T-helper 9 cell (primary cell): ENCODE measurements around the gene ZNF697.
"Not testable (repeated sequence)": the region's sequence is repeated elsewhere in the genome, so short reads cannot be mapped to it uniquely, and the experiment has no call there.

Source experiments
- DNase-seq: peaks from one replicate; pipeline ENCODE4 v3.0.0-alpha.2; 2020
- total RNA-seq, 2 donors: gene quantifications; one replicate each; lab custom pipeline; 2026; lab: John Stamatoyannopoulos, UW

Gene ZNF697
- total RNA-seq, result 0 reads per million in 2 donors

DNA sequence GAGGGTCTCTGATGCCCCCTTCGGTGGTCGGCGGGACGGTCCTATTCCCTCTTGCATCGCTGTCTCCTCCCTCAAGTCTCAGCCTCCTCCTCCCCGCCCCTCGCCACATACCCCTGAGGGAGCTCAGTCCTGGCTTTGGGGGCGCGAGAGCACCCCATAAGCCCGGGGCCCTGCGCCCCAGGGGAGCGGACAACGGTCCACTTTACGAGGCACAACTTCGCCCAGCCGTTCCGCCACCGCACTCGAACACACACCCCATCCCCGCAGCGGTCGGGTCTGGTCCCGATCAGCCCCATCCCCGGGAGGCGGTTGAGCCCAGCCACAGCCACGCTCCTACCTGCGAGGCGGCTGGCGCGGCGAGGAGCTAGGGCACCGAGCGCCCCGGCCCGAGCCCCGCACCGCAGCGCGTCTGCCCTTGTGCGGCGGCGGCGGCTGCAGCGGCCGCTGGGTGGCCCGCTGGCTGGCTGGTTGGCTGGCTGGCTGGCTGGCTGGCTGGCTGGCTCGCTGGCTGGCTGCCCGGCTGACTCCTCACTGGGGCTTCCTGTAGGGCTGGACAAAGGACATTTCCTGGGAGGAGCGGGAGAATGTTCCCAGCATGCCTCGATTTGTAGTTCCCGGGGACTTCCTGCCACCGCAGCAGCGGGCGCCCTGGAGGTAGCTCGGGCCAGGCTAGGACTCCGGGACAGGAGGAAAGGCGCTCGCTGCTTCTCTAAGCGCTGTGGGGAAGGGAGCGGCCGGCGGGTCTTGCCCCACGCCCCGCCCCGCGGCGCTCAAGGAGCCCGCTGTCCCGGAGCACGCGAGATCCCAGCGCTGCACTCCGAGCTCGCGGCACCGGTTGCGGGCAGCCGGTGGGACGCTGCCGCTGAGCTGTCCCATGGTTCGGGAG is at the start of gene ZNF697:
ZNF697 (minus strand) TSS at position 533 of the 886 bp plus-strand sequence. CDS start 22,166 bp downstream, outside the sequence.
- no peak for DNase-seq

DNA sequence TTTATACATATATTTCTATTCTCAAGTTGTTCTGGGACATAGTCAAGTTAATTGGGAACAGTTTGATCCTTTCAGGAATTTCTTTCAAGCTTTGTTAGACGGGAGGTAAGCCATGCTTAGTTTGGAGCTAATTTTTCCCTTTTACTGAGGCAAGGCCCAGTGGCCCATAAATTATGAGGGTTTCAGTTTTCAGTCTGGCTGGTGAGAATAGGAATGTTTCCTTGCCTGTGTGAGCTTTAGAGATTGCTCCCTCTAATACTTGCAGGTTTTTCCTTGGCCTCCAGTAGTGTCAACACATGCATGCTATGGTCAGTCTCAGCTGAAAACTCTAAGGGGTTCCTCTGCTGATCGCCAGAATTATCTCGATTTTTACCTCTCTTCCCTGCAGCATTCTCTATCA is 49.5 kb upstream of the ZNF697 start:
- no peak for DNase-seq

DNA sequence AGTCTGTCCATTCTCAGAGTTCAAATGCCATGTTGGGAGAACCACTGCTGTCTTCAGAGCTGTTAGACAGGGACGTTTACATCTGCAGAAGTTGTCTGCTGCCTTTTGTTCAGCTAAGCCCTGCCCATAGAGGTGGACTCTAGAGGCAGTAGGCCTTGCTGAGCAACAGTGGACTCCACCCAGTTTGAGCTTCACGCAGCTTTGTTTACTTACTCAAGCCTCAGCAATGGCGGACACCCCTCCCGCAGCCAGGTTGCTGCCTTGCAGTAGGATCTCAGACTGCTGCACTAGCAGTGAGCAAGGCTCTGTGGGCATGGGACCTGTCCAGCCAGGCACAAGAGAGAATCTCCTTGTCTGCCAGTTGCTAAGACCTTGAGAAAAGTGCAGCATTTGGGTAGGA is 48.8 kb upstream of the ZNF697 start:
- DNase-seq, result not testable (repeated sequence)

DNA sequence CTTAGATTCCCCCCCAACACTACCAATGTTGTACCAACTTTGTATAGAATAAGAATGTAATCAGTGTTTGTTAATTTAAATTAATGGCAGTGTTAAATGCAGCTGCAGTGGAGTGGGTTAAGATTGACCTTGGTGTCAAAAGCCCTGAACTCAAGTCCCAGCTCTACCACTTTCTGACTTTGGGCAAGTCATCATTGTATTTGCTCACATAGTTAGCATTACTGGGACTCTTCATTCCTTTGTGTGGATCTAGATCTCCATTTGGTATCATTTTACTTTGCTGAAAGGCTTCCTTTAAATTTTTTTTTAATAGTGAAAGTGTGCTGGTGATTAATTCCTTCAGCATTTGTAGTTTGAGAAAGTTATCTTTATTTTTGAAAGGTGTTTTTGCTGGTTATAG is 41.4 kb upstream of the ZNF697 start:
- no peak for DNase-seq

DNA sequence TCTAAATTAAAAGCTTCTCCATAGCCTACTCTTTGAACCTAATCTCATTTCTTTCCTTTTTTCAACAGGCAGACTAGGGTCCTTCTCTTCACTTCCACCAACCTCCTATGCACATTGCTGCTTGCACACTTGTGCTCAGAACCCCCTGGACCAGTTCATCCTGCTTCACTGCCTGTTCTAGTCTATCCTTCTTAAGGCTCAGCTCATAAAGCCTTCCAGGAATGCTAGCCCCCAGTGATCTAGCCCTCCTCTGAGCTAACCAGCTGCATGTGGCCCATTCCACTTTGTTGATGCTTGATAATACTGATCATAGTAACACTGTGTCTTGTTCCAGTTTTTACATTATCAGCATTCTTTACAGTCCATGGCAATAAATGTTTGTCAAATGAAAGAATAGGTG is 40.7 kb upstream of the ZNF697 start:
- no peak for DNase-seq

DNA sequence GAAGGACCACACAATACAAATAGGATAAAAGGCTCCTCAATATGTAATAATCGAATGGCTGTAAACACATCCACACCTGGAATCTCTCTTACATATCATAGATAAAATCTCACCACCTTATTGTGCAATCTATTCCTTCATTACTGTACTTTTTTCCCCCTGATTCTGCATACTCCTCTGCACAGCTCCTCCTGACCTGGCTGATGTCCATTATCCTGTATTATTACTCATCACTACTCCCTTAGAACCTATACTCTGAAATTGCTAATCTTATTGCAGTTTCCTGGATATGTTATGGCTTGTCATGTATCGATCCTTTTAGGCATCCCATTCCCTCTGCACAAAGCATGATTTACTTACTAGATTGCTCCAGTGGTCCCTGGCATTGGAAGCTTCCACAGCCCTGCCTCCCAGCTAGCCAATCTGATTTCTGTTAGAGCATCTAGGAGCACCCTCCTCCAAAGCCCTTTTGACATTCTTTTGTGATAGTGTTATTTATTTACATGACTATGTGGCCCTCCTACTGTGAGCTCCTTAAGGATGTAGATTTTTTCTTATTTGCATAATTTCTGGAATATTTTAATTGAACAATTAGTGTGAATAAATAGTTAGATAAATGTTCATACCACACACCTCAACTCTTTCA is 39.5 kb upstream of the ZNF697 start:
- DNase-seq, result no peak

DNA sequence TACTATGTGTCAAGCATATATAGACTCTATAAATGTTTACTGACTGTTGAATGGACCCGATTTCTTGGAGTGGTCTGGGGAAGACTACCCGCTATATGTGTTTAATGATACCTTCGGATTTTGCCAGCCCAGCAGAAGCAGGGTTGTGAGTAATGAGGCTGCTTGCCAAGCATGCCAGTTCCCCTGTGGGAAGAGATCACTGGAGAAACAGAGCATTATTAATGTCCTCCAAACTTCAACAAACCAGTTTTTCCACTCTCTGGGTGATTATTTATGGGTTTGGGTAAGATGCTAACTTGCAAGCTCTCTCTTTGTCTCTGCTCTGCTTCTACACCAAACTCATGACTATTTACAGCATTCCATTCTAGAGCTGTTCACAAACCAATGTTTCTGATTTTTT is 38.6 kb upstream of the ZNF697 start:
- no peak for DNase-seq

DNA sequence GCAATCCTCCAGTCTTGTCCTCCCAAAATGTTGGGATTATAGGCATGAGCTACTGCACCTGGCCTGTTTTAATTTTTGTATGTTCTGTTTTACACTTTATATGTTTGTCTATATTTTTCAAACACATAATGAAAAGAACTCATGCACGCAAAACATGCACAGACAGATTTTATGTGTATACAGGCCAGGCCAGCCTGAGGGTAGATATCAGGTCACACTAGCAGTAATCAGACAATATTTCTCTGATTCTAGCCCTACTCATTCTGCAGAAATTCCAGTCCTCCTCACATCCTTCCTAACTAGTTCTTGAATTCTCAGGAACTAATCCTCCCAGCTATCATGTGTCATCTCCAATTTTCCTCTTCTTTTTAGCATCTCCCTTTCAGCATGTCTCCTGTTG is 35.8 kb upstream of the ZNF697 start:
- DNase-seq, result no peak

DNA sequence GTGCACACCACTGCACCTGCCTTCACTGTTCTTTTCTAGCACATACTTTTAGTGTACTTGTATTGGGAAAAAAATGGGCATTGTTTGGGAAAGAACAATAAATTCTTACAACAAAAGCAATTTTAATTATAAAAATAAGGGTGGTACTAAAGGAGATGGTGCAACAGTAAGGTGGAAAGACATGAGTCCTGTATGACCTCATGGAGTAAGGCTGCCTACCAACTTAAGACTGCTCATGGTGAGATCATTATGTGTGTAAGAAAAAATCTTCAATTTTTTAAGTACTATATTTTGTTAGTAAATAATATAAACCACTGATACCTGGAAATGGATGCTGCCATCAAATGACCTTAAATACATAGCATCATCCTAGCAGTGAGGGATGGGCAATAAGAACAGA is 34.1 kb upstream of the ZNF697 start:
- DNase-seq, result no peak

DNA sequence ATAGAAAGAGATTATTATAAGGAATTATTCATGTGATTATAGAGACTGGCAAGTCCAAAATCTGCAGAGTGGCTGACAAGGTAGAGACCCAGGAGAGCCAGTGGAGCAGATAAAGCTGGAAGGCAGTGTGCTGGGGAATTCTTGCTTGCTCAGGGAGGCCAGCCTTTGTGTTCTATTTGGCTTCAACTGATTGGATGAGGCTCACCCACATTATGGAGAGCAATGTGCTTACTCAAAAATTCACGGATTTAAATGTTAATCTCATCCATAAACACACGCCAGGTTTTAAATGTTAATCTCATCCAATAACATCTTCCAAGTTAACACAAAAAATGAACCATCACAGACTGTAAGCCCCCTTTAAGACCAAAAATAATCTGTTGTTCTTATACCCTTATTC is 33.5 kb upstream of the ZNF697 start:
- DNase-seq, result no peak

DNA sequence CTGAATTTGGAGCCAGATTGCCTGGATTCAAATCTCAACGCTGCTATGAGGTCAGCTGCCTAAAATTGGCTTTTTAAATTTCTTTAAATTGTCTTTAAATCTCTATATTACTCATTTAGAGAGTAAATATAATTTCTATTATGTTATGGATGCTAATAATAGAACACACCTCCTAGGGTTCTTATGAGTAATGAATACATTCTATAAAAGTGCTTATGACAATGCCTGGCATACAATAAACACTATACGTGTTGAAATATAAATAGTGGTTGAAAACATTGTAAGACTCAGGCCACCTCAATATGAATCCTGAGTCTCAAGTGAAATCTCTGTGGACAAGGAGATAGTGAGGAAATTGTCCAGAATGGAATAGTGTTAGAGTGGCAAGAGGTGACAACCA is 32.7 kb upstream of the ZNF697 start:
- no peak for DNase-seq

DNA sequence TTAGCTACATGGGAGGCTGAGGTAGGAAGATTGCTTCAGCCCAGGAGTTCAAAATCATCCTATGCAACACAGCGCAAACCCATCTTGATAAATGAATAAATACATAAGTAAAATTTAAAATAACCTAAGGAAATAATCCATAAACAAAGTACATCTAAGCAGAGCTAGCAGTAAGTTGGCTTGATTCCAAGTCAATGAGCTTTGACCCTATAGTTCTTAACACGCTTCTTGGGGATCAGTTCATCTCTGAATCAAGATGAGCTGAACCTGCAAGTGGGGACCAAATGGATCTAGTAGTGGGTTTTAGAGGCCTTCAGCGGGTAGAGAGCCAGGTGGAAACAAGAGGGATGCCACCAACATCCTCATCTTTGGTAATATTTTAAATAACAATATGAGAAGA is 32.1 kb upstream of the ZNF697 start:
- DNase-seq, result no peak

DNA sequence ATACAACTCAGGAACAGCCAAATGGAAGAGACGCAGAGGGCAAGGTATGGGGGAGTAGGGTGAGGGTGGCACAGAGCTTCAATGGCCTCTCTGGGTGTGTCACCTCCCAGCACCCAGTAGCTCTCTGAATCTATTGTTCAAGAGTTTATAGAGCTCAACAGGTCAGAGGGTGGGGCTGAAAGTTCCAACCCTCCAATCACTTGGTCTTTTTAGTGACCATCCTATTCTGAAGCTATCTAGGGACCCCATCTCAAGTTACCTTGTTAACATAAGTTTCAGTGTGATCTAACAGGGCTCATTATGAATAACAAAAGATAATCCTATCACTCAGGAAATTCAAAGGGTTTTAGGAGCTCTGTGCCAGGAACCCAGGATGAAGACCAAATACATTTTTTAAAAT is 31.2 kb upstream of the ZNF697 start:
- DNase-seq, result no peak

DNA sequence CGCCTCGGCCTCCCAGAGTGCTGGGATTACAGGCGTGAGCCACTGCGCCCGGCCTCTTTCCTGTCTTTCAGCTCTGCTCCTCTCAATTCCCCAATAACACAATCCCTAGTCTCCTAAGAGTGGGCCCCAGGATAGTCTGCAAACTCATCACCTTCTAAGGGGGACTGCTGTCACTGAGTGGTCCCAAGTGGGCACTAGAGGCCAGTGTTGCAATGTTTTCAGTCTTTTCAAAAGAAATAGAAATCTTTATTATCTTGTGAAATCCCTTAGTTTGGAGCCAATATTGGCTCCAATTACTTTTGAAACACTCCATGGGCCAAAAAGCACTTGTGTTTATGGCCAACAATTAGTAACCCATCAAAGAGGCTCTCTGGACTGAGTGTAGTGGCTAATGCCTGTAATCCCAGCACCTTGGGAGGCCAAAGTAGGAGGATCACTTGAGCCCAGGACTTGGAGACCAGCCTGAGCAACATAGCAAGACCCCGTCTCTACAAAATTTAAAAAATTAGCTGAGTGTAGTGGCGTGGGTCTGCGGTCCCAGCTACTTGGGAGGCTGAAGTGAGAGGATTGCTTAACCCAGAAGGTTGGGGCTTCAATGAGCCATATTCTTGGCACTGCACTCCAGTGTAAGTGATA is 28.6 kb upstream of the ZNF697 start:
- DNase-seq, result no peak

DNA sequence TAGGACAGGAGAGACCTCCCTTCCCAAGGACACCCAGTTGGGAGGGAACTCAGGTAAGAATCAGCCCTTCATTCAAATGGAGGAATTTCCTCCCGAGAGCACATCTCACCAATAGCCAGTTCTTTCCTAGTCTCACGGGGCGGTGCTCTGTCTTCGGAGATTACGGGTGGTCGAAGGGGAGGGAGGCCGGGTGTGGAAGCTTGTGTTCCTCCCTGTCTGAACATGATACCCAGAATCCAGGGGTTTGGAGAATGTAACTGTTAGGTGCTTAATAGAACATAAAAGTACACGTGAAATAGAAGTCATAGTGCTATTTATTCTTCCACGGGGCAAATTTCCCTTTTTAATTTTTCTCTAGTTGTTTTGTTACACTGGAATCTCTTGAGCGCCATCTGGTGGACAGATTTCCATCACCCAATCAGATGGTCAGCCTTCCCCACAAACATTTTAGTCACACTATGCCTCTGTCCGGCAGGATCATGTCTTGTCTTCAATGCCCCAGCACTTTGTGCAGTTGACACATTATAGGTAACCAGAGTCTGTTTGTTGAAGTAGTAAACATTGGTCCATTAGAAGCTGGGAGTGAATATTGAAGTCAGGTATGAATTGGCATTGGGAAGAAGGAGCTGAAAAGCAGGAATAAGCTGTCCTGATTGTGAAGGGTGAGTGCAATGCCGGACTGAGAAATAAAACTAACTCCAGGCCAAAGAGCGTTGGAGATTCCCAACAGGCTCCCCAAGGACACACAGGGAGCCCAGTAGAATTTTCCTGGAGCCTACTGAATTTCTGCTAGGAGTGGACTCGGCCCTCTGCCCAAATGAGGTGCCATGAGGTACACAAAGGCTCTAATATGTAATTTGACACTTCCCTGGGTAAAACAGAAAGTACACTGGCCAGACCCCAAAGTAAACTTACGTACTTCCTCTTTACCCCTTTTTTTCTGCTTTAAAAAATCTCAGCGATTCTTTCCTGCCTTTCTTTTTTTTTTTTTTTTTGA is 27.6 kb upstream of the ZNF697 start:
- peak; percentile 42 for DNase-seq

DNA sequence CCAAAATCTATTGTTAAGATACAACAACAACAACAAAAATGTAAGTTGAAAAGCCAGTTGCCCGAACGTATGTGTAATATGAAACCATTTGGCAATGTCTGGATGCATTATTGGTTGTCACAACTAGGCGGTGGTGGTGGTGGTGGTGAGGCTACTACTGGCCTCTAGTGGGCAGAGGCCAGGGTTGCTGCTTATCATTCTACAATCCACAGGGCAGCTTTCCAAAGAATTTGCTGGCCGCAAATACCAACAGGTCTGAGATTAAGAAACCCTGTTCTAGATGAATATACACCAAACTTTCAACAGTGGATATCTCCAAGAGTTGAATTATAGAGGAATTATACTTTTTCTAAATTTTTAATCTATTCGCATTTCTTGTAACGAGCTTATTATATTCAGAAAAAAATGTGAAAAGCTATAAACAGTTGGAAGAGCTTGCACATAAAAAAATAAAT is 26.8 kb upstream of the ZNF697 start:
- no peak for DNase-seq

DNA sequence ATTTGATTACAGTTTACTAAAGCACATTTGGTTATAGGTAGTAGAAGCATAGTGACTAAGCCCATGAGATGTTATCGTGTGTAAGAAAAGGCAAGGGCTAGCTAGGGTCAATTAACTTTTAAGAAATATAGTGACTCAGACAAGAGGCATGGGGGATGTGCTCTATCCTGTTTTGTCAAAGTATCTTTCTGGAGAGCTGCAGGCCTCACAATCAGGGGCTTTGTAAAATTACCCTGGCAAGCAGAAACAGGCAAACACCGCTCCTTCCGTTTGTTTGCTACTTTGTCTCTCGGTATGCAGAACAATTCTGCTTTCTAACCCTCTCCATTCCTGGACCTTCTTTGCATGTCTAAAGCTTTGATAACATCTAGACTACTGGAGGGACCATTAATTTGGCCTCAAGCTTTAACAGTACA is 26.1 kb upstream of the ZNF697 start:
- DNase-seq, result no peak

DNA sequence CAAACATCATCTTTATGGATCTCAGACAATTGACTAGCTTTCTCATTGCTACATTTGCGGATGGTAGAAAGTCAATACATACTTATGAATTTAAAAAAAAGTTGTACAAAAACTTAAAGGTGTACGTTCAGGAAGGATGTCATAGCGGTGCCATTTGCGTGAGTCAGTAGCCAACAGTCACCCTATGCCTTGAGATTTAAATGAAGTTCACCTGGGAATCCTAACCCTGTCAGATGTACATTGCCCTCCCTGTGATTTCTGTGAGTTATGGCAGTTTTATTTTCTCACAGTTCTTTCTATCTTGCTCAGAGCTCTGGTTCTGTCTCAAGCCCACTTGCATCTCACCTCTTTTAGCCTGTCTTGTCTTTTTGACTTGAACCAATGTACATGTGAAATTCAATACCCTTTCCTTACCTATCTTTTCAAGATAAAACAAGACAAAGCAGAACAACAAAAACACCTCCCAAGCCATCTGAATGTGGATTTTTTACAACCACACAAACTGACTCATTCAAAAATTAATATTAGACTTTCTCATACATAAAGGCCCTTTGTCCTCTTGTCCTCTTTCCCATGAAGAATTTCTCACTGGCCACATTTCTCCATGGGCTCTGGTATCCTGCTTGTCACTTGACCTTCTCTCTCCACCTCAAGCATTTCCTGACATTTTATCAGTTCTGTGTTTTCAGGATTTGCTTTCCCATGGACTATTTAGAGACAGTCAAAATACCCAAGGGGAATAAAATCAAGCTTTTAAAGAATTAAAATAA is 25.3 kb upstream of the ZNF697 start:
- no peak for DNase-seq

DNA sequence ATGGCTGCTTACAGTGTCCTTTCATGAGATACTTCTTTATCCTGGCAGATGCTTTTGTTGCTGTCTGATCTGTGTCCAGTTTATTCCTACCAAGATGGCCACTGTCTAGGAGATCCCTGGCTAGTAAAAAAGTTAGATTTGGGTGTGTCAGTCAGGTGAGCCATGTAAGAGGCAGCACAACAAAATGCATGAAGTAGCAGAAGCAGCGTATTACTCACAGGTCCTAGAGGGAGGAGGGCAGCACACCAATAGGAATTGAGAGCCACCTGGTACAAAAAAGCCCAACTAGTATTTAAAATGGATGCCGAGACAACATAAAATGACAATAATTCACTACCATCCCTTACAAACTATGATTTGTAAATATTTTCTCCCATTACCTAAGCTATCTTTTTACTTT is 22.8 kb upstream of the ZNF697 start:
- DNase-seq, result no peak

DNA sequence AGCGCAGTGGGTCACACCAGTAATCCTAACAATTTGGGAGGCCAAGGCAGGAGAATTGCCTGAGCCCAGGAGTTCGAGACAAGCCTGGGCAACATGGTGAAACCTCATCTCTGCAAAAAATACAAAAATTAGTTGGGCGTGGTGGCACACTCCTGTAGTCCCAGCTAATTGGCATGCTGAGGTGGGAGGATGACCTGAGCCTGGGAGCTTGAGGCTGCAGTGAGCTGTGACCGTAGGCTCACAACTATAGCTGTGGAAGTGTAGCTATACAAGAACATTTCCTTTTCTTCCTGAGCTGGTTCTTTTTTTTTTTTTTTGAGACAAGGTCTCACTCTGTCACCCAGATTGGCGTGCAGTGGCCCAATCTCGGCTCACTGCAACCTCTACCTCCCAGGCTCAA is 19.1 kb upstream of the ZNF697 start:
- no peak for DNase-seq

DNA sequence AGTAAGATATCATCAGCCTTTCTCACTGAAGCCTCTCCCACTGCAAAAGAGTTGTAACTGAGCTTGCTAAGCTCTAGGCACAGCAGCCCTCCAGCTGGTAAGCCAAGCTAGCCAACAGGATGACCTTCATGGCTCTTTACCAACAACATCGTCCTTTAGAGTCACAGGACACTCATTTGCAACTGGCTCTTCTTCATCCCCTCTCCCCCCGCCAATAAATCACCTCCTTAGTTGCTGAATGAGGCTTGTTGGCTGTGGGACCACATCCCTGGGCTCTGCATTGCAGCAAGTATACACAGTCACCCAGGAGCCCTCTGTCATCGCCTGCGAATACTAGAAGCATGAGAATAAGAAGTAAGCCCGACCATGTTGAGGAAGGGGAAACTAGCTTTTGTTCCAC is 16.0 kb upstream of the ZNF697 start:
- no peak for DNase-seq

DNA sequence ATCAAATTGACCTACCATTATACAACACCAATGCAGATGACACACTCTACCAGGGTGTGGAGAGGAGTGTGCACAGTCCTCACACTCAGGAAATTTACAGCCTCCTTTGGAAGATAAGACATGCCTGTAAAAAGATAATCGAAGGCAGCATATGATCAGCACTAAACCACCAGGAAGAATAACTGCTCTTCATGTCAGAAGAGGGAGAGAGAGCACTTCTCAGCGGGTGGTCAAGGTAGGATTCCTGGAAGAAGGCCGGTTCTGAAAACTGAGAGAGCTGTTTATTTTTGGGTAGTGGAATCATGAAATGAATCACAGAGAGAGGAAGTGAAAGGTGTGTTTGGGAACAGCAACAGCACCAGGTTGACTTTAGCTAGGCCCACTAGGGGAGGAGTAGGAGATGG is 14.0 kb upstream of the ZNF697 start:
- no peak for DNase-seq
